Cardiac muscle cell (in vitro differentiated cells and primary cell): ENCODE results near the gene P3H3. TPM values are rescaled to one million over a fixed set of nuclear protein-coding genes. Genes with fewer than 3 reads are reported as not detected.
"Not testable (repeated sequence)": the region's sequence is repeated elsewhere in the genome, so short reads cannot be mapped to it uniquely, and the experiment has no call there.

Experiments used
- DNase-seq, 2 donors: peaks; one replicate each; pipeline versions ENCODE4 v3.0.0 to v3.0.0-alpha.2; 2010 to 2017; ENCODE audit warnings: low read depth in 1 of 2, low spot score in 1 of 2
- H3K27ac ChIP-seq: fragments of 200-600 bp; sonication (generic); 2 replicates; pipeline ENCODE4 v1.5.1; 2016
- H3K27me3 ChIP-seq: fragments of 200-600 bp; sonication (generic); 2 replicates; pipeline ENCODE4 v1.6.0; 2016; ENCODE audit warnings: control low read depth
- H3K36me3 ChIP-seq: fragments of 200-600 bp; sonication (generic); 2 replicates; pipeline ENCODE4 v1.5.1; 2016; ENCODE audit warnings: control low read depth
- H3K4me1 ChIP-seq: fragments of 200-600 bp; sonication (generic); 2 replicates; pipeline ENCODE4 v1.8.1; 2017; ENCODE audit warnings: low read depth, mild to moderate bottlenecking, mixed run types
- H3K4me3 ChIP-seq: fragments of 200-600 bp; sonication (generic); 2 replicates; pipeline ENCODE4 v1.5.1; 2016; ENCODE audit warnings: mild to moderate bottlenecking
- H3K9me3 ChIP-seq: fragments of 200-600 bp; sonication (generic); 2 replicates; pipeline ENCODE4 v1.5.1; 2017; ENCODE audit warnings: low read depth, mild to moderate bottlenecking, control low read depth
- CTCF ChIP-seq: IDR thresholded peaks from 2 replicates; pipeline ENCODE4 v1.5.1; 2012; ENCODE audit warnings: low read depth, mild to moderate bottlenecking, low read length
- polyA plus RNA-seq: library from polyadenylated mRNA; unstranded; fragments of >200 nt; fragmentation: Nextera tagmentation; extraction: Ambion mirVana; gene quantifications from 2 replicates; pipeline ENCODE4 v1.2.1, GENCODE V29; 2016
- total RNA-seq: library from RNA; depleted of rRNA; stranded (reverse); fragments of >200 nt; gene quantifications from 2 replicates; pipeline ENCODE4 v1.2.3, GENCODE V29; 2016

P3H3 gene
- total and polyA plus RNA-seq, 2 experiments from 2014 or later = 18.2 to 19.7 TPM

GRCh38 chr12:6868211-6869048 is 40.2 kb downstream of the P3H3 start:
- Histone ChIP-seq H3K4me3 (peak overlapping the region; percentile 97), H3K4me1 (peaks cover 7% of the 10 kb centered on the region), H3K9me3 (no peaks in the 10 kb centered on the region), H3K27me3 (no peaks in the 10 kb centered on the region), H3K36me3 (peaks cover 38% of the 10 kb centered on the region), H3K27ac (peak overlapping the region; percentile 86)
- peak in 1 of 2 donors; percentile 16 for DNase-seq
- TF ChIP-seq CTCF = peak; percentile 35

- TF ChIP-seq CTCF = peak; percentile 86
These were observed 41.1 kb downstream of the P3H3 start for GRCh38 chr12:6869049-6870021.

GRCh38 chr12:6870304-6870703 is 42.1 kb downstream of the P3H3 start:
- H3K4me1 ChIP-seq = peaks cover 12% of the 10 kb centered on the region
- DNase-seq = not testable (repeated sequence)

More at GRCh38 chr12:6869049-6870021, 41.1 kb downstream of the P3H3 start:
- Histone ChIP-seq H3K4me1 (peaks cover 12% of the 10 kb centered on the region), H3K9me3 (no peaks in the 10 kb centered on the region), H3K27me3 (no peaks in the 10 kb centered on the region), H3K27ac (peak overlapping the region; percentile 86), H3K4me3 (peak overlapping the region; percentile 97), H3K36me3 (peaks cover 29% of the 10 kb centered on the region)
- peak; percentile 80 to 90 for DNase-seq

GRCh38 chr12:6871052-6871957 is 43.1 kb downstream of the P3H3 start:
- no peak overlapping the region for H3K4me3 ChIP-seq
- H3K36me3 ChIP-seq = peaks cover 19% of the 10 kb centered on the region
- no peaks in the 10 kb centered on the region for H3K27me3 ChIP-seq
- peak overlapping the region; percentile 21 for H3K27ac ChIP-seq
- no peak for TF ChIP-seq CTCF
- DNase-seq = peak in 1 of 2 donors; percentile 21
- no peaks in the 10 kb centered on the region for H3K9me3 ChIP-seq
- peaks cover 12% of the 10 kb centered on the region for H3K4me1 ChIP-seq

More at GRCh38 chr12:6870304-6870703, 42.1 kb downstream of the P3H3 start:
- peak overlapping the region; percentile 21 for H3K27ac ChIP-seq
- not testable (repeated sequence) for H3K9me3 ChIP-seq, H3K27me3 ChIP-seq, H3K4me3 ChIP-seq
- H3K36me3 ChIP-seq = peaks cover 22% of the 10 kb centered on the region

GRCh38 chr12:6872073-6873048 is 44.2 kb downstream of the P3H3 start:
- H3K27ac ChIP-seq = peak overlapping the region; percentile 69
- peak overlapping the region; percentile 57 for H3K4me3 ChIP-seq
- H3K9me3 ChIP-seq = no peaks in the 10 kb centered on the region
- peaks cover 19% of the 10 kb centered on the region for H3K36me3 ChIP-seq
- TF ChIP-seq CTCF = peak; percentile 98
- peaks cover 12% of the 10 kb centered on the region for H3K4me1 ChIP-seq
- DNase-seq = peak; percentile 79 to 91
- no peaks in the 10 kb centered on the region for H3K27me3 ChIP-seq
